ENCODE results near the gene BTN1A1. TPM values are rescaled to one million over a fixed set of nuclear protein-coding genes. Genes with fewer than 3 reads are reported as not detected.

Gene BTN1A1
- total and polyA plus RNA-seq, 9 of the 15 experiments (the other 6 are each of a cell fraction or from before 2014, with no cell fraction given), result 0.01 to 0.15 (median 0.06) TPM; not detected in 4

DNA sequence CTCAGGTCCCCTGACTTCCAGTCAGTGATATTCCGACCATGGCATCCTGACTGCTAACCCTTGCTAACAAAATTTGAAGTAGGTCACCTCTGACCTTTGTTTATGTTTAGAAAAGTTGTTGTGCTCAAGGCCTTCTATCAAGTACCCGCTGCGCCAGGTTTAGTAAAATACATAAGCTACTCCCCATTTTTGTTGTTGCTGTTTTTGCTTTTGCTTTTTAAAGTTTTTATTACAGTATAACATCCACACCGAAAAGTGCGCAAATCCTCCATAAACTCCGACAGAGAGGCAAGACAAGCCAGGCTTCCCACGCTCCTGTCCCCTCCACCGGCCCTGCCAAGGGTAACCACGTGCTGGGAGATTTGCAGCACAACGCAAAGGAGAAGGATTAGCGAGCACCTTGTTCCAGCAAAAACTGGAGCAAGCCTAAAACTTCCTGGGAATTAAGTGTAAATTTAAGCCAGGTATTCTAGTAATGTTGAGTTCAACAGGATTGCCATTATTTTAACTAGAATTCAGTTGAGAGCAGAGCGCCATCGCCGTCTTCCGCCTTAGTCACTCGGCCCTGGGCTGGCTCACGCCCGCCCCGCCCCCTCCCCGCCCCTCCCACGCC lies 20.2 kb downstream of the BTN1A1 start (continued):
- TF ChIP-seq NEUROD1 (IDR thresholded peaks at IDR 0.05; ENCODE audit: borderline replicate concordance, low read depth, low read length, partially characterized antibody), result peak; percentile 49
- TF ChIP-seq HNRNPL (IDR thresholded peaks at IDR 0.05; ENCODE audit: low read depth, low read length), result no peak
- no peak for TF ChIP-seq SNIP1 (IDR thresholded peaks at IDR 0.05; ENCODE audit: low read depth)
- TF ChIP-seq GTF2A2 (tag; IDR thresholded peaks at IDR 0.05), result no peak; the same call in 1 of the 2 replicates
- TF ChIP-seq ZBTB49 (CRISPR knock-in tag; IDR thresholded peaks at IDR 0.05; ENCODE audit: borderline replicate concordance), result 0 out of 2 replicates have a peak, but pooled peaks have one; percentile 70
- peak; percentile 24; the same call in 1 of the 2 replicates for TF ChIP-seq ARID4B (CRISPR knock-in tag; IDR thresholded peaks at IDR 0.05)
- peak; percentile 95 for TF ChIP-seq TCF15 (CRISPR knock-in tag; IDR thresholded peaks at IDR 0.05)
- TF ChIP-seq DNMT1 (IDR thresholded peaks at IDR 0.05), result no peak
- TF ChIP-seq RBM14 (IDR thresholded peaks at IDR 0.05; ENCODE audit: borderline replicate concordance, insufficient read depth, low read depth, low read length), result no peak
- TF ChIP-seq E2F5 (CRISPR knock-in tag; IDR thresholded peaks at IDR 0.05), result no peak
- peak; percentile 45 for TF ChIP-seq TFE3 (CRISPR knock-in tag; IDR thresholded peaks at IDR 0.05)
- peak; percentile 49; the same call in 1 of the 2 replicates for TF ChIP-seq BHLHE40 (IDR thresholded peaks at IDR 0.05; ENCODE audit: low read length)
- no peak for TF ChIP-seq EWSR1 (IDR thresholded peaks at IDR 0.05; ENCODE audit: borderline replicate concordance, low read depth, partially characterized antibody)
- TF ChIP-seq ZNF57 (CRISPR knock-in tag; IDR thresholded peaks at IDR 0.05), result peak; percentile 40; the same call in 1 of the 2 replicates
- peak; percentile 67 for TF ChIP-seq ASH1L (IDR thresholded peaks at IDR 0.05; ENCODE audit: borderline replicate concordance, low read depth, partially characterized antibody)
- TF ChIP-seq HMG20B (CRISPR knock-in tag; IDR thresholded peaks at IDR 0.05), result no peak
- peak; percentile 79; the same call in 1 of the 2 replicates for TF ChIP-seq ZNF75A (CRISPR knock-in tag; IDR thresholded peaks at IDR 0.05)
- TF ChIP-seq MAFG (tag; conservative IDR thresholded peaks at IDR 0.05), result 0 out of 2 replicates have a peak, but pooled peaks have one; percentile 54
